Activated T-cell treated with anti-CD3 and anti-CD28 coated beads for 1 hour (primary cell): Measurements from ENCODE around the gene MBP.
"Not testable (repeated sequence)": the region's sequence is repeated elsewhere in the genome, so short reads cannot be mapped to it uniquely, and the experiment has no call there.

Source experiments
- DNase-seq: peaks from one replicate; pipeline ENCODE4 v3.0.0-alpha.2; 2020; ENCODE audit warnings: low read depth

The MBP gene

DNA sequence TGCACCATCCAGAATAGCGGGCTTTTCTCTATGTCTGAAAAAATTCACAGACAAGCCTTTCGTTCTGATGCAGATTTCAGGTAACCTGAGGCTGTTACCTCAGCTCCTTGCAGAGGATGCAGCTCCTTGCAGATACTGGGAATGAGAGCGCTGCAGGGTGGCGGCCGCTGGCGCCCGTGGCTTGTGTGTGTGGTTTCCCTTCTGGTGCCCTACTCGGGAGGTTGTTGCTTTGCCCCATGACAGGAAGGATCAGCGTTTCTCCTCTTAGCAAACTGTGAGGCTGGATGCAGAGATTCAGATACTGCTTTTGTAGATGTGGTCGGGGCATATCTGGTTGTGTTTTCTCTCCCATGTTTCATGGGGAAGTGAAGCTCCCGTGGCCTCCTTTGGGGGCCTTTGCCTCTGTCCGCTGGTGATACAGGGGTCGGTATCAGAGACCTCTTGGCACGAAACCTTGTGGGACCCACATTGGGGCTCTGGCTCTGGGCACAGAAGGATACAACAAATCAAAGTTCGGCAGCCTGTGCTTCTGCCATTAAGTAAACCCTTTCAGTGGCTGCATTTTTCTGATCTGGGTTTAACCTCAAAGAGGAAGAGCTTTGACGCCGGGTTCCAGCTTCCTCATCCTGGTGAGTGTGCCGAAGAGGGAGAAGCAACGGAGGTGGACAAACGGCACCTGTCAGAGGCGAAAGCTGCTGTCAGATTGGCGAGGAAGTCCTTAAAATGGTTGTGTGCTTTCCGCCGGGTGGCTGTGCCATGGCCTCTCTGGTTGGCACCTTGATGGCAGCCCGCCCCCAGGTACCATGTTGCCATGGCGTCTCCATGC, 127.8 kb downstream of the MBP start:
- no peak for DNase-seq

DNA sequence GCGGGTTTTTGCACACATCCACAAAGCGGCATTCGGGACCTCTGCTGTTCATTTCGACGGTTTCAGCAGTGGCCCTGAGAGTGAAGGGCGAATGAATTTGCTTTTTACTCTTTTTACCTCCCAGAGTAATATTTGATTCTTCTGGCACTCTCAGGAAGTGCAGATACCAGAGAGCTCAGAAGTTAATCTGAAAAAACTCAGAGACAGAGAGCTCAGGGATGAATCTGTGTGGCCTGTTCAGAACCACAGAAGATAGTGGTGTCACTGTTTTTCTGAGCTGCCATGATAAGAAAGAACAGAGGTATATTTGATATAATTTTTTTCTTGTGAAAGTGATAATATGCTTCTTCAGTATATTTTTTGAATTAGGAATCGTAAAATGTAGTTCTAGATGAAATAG, 129.3 kb downstream of the MBP start:
- DNase-seq, result no peak

DNA sequence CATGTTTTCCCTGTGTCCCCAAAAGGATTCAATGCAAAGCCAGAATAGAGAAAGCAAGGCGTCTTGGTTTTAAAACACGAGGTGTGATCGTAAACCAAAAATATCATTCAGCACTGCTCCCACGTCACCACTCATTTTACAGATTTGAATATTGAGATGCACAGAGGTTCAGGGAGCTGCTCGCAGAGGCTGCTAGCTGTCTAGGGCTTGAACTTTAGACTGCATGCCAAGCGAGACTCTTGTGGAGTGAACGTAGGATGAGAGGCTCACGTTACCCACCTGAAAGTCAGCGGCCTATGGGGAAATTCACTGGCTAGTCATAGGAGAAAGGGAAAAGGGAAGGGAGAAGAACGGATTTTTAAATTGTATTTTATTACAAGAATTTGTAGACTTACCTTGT, 130.1 kb downstream of the MBP start:
- no peak for DNase-seq

DNA sequence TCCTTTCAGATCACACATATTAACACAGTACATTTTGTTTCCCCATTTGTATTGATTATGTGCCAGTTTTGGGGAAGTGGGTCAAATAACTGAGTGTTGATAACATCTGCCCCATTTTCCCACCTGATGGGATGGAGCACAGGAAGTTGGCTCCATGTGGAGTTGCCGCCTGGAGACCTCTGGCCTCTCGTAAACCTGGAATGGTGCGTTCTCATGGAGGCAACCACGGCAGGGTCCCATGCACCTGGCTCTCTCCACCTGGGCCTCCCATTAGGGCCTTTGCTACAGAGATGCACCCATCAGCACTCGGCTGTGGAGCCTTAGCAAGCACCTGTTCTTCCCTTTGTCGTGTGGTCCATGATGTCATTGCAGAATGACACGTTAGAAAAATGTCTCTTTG, 130.6 kb downstream of the MBP start:
- DNase-seq, result no peak

DNA sequence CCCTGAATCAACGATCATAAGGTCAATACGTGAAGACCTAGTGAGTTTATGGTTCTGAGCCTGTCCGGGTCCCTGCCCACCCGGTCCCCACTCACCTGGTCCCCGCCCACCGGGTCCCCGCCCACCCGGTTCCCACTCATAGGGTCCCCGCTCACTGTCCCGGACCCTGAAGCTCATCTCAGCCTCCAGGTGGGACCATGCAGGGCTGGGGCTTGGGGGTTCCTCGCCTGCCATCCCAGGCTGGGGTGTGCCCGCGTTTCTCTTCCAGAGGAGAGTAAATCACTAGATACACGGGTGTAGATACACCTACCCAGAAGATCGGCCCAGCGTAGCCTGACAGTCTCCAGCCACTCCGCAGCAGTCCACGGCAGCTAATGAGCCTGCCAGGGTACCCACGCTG, 131.5 kb downstream of the MBP start:
- DNase-seq, result no peak

DNA sequence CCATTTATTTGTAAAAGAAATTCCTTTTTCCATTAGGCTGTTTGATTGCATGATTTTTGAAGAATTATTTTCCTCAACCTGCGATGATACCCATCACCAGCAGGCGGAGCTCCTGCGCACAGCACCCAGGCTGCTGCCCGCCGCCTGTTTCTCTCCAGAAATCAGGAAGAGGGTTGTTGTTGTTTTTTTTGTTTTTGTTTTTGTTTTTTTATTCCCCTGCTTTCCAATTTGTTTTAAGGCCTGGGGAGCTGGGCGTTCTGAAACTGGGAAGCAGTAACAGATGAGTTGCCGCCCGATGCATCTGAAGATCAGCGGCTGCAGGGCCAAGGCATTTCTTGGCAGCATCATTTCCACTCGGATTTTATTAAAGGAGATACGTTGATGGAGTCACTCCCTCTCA, 132.1 kb downstream of the MBP start:
- DNase-seq, result peak; percentile 39

DNA sequence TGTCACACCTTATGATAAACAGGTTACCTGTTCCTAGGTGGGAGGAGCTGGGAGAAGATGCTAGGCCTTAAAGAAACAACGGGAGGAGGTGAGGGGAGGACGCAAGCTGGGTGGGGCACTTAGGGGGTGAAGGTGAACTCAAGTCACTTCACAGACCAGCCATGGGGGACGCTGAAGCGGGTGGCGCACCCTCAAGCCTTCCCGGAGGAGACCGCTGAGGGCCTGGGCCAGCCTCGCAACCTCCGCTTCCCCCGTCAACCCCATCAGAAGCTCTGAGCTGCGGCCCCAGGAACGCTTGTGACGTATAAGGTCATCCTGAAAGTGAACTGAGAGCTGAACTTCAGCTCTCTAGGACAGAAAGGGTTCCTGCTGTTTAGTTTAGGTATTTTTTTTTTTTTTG, 133.5 kb downstream of the MBP start:
- DNase-seq, result no peak

DNA sequence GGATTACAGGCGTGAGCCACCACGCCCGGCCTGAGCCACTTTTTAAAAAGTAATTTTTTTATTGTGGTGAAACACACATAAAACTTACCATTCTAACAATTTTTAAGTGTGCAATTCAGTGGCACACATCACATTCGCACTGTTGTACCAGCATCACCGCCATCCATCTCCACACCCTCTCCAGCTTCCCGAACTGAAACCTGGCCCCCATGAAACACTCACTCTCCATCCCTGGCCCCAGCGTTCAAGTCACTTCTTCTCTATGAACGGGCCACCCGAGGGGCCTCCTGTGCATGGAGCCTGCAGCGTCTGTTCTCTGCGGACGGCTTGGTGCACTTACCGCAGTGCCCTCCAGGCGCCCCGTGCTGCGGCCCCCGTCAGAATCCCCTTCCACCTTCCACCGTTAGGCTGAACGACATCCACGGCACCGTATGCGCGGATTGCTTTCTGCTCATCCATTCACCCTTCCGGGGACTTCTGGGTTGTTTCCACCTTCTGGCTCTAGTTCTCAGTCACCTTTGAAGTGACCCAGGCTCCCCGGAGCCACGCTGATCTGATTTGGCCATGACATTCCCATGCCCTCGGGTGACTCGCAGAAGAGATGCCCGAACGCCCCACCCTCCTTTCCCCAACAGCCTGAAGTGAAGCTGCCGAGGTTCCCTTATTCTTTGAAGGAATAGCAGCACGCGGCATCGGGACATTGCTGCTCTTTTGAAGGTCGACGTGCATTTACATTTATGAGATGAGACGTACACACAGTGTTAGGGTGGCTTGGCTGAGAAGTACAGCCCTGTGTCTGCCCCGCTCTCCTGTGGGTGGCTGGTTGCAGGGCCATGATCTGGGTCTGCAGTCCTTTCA, 134.4 kb downstream of the MBP start:
- DNase-seq, result no peak

DNA sequence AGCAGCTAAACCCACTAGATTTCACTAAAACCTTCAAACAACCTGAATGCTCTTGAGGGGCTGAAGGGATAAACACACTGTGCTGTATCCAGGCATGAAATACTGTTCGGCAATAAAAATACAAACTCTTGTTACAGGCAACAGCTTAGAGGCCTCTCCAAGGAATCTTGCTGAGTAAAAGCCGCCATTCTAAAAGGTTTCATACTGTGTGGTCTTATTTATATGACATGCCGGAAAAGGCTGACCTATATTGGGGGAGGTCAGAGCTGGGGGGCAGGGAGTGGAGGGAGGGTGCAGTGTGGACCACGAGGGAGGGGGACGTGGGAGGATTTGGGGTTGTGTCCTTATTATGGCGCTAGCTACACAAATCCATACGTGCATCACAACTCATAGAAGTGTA, 136.2 kb downstream of the MBP start:
- no peak for DNase-seq

DNA sequence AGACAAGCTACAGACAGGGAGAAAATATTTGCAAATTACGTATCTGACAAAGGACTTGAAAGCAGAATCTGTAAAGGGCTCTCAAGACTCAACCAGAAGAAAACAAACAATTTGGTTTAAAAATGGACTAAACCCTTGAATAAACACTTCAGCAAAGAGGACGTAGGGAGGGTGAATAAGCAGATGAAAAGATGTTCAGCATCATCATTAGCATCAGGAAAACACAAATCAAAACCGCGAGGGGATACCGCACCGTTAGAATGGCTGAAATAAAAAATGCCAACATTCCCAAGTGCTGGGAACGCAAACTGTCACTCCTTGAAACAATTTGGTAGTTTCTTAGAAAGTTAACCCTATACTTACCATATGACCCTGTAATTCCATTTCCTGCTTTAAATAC, 136.7 kb downstream of the MBP start:
- no peak for DNase-seq

DNA sequence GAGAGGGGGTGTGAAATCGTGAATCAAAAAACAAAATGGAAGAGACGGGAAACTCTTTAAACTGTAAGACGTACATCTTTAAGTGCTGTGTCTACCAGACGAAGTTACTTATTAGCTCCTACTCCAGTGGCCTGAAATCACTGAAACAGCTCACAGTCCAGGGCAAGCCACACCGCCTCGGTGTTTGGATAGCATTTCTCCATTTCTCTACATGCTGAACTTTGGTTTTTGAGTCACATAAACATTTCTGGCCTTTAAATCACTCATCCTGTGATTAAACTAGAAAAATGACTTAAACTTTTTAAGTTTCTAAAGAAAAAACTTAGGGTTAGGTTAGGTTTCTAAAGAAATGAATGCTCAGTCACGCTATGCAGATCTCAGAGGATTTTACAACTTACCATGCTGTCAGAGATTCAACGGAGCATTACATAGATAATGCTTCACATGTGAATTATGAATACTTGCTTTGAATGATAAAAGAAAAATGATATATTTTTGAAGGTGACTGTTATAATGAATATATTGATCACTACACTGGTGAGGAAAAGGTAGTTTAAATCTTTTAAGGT, 138.4 kb downstream of the MBP start:
- no peak for DNase-seq

DNA sequence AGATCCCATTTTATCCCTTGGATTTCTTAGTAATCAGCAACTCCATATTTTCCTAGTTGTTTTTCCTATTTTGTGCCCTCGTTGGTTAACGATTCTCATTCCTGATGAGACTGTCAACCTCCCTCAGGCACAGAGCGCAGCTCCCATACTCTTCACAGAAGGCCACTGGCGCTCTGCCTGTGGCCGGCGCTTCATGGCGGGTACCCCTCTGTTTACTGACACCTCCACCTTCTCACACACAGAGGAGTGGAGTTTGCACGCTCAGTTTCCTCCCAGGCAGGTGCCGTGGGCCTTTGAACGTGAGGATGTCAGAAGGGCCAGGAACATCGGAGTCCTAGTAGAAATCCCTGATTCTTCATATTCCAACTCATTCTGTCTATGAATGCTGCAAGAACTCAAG, 139.0 kb downstream of the MBP start:
- DNase-seq, result no peak

DNA sequence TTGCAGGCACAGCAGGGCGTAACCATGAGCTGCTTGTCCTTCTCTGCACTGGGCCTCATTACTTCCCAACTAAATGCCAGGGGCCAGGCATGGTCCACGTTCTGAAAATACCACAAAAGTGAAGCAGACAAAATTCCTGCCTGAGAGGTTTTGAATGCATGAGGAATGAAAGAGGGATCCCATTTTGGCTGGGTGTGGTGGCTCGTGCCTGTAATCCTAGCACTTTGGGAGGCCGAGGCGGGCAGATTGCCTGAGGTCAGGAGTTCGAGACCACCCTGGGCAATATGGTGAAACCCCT, 139.5 kb downstream of the MBP start:
- no peak for DNase-seq

DNA sequence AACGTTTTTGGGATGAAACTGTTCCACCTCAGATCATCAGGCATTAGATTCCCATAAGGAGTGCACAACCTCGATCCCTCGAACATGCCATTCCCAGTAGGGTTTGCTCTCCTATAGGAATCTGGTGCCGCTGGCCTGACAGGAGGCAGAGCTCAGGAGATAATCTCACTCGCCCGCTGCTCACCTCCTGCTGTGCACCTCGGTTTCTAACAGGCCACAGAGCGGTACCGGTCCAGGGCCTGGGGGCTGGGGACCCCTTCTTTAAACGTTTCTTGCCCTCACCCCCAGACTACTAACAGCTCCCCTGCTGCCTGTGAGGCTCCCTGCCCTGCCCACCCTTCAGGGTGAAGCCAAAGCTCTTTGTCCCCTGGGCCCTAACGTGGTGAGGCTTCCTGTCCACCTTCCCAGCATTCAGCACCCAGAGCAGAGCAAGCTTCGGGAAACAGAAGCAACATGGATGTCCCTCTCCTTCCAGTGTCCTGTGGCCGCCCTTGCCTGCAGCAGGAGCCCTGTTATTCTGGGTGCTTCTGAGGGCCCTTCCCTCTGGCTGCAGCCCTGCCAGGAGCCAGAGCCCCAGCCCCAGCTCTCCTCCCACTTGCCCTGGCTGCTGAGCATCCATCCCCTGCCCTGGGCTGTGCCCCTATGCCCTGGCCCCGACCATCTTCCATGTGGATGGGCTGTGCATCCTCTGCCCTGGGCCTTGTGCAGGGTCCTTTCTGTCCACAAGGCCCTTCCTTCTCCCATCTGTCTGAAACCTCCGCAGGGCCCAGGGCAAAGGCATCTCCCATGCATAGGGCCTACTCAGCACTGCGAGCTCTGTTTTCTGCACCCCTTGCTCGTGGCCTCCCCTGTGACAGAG, 140.1 kb downstream of the MBP start:
- DNase-seq, result no peak

DNA sequence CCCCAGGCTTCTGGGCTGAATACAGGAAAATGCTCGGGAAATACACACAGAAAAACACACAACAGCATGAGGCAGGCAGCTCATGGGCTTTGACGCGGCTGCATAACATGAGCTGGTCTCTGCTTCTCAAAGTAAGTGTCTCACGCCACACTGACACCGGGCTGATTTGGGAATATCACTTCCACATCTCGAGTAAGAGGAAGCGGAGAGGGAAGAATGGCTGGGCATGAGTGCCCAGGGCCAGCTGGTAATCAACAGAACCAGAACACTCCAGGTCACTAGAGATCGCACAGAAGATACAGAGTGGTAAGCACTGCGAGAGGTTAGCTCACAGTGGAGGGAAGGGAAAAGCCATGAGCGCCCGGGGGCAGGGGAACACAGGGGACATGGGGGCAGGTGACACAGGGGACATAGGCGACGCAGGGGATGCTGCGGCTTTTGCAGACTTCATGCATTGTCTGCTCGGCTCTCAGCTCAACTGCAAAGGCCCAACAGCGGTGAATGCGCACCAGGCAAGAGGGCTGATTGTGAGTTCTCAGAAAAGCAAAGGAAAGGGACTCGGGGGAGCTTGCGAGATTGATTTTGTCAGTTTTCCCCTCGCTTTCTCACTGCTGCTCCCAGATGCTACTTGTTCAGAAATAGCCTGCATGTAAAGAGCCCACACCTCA, 141.4 kb downstream of the MBP start:
- DNase-seq, result no peak

DNA sequence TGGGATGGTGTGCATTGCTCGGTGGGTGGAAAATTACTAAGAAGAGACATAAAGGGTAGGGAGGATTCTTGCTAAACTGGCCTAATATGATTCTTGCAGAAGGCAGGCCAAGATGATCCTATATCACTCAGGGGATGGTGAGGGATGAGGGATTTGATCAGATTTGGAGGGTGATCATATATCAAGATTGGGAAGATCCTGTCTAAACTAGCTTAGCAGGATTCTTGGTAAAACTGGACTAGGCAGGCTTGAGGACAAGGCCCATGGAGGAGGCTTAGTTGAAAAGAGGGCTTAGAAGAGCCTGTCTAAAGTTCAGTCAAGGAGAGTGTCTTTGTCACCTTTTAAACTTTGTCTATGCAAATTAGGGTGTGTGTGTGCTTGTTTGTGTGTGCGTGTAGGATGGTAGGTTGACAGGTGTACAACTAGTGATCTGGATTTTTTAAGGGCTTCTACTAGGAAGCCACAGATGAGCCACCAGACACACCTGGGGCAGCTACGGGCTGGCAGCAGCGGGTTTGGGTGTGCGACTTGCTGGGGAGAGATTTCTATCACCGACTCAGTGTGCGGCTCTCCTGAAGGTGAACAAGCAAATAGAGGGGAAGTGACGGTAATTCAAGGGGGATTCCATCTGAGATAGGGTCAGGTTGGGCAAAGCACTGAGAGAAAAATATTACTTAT, 142.1 kb downstream of the MBP start:
- DNase-seq, result not testable (repeated sequence)

DNA sequence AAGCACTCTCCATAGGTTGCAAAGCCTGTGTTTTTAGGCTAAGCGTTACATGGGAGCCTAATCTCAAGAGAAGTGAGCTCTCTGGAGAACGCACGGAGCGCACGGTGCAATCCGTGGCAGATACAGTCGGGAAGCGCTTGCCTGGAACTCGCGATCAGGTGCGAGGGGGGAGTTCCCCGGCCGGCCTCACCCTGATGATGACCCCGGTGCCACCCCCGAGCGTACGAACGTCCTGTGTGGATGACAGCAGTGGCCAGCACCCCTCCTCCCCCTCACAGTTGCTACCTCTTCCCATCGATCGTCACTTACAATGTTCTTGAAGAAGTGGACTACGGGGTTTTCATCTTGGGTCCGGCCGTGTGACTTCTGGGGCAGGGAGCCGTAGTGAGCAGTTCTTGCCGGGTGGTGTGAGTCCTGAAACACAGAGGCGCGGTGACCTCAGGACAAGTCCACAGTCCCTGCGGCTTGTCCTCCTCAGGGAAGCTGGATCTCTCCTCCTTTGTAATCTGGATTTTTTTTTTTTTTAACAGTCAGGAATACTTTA, 142.9 kb downstream of the MBP start:
- no peak for DNase-seq

DNA sequence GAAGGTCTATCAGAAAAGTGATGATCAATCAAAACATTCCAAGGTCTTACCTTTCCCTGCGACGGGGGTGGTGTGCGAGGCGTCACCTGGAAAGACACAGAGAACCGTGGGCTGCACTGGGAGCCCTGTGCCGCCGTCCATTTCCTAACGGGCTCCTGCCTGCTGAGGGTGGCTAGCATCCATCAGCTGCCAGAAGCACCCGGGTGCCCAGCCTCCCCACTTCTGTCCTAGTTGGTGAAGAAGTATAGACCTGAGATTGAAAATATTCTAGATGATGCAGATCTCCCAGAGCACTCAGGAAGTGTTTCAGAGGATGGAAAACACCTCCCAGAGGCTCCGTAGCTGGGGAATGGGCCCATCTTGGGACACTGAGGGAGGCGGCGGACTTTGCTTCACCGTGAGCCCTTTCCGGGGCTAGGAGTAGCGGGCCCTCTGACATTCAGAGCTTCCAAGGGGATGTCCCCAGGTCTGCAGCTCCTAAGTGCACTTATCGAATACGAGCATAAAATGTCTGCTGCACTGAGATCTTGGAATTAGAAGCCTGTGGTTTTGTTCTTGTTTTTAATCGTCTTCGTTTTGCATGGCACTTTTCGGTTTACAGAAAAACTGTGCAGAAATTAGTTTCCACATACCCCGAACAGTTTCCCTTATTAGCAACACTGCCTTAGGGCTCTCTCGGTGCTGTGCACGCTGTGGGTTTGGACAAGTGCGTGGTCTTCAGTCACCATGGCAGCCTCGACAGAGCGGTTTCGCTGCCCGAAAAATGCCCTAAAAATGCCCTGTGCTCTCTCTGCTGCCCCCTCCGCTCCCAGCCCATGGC, 143.5 kb downstream of the MBP start:
- no peak for DNase-seq

DNA sequence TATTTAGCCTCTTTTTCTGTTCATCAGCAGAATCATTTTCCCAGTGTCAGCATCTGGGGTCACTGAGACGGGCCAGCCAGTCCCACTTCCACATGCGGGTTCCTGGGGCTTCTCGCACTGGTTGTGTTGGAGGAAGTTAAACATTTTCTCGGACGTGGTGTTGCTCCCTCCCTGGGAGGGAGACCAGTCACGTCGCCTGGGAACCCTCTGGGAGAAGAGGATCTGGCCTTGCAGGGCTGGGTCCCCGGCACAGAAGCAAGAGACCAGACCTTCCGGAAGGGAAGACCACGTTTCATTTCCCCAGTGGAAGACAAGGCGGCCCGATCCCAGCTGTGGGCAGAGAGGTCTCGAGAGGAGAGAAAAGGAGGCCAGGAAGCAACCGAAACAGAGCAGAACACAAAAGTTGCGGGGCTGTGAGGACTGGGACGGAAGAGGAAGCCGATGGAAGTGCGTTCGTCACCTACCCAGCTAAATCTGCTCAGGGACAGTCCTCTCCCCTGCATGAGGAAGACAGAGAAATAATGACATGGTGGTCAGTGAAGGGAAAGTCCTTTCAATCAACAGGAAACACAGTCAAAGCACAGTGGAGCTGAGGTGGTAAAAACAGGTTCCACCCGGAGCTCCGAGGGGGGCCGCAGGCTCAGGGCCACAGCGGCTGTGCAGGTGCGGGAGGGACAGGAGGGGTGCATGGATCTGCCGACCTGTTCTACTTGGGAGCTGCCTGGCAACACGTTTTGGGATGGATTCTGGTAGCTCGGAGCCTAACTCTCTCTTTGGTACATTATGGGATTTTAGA, 144.4 kb downstream of the MBP start:
- no peak for DNase-seq
